ENCODE measurements around the gene HEATR5B. TPM values are rescaled to one million over a fixed set of nuclear protein-coding genes. Genes with fewer than 3 reads are reported as not detected.

Gene HEATR5B
- 20.8 and 35.5 TPM in 2 replicates for total RNA-seq

GRCh38 chr2:37083873-37084794 lies at the start of gene HEATR5B, which contains the start of gene GPATCH11:
TSS of gene HEATR5B (minus strand) at chr2:37084372. CDS start at chr2:37083414, 958 bp downstream.
TSS of gene GPATCH11 (plus strand) at chr2:37084518. CDS start at chr2:37088382, 3,864 bp downstream.

DNA sequence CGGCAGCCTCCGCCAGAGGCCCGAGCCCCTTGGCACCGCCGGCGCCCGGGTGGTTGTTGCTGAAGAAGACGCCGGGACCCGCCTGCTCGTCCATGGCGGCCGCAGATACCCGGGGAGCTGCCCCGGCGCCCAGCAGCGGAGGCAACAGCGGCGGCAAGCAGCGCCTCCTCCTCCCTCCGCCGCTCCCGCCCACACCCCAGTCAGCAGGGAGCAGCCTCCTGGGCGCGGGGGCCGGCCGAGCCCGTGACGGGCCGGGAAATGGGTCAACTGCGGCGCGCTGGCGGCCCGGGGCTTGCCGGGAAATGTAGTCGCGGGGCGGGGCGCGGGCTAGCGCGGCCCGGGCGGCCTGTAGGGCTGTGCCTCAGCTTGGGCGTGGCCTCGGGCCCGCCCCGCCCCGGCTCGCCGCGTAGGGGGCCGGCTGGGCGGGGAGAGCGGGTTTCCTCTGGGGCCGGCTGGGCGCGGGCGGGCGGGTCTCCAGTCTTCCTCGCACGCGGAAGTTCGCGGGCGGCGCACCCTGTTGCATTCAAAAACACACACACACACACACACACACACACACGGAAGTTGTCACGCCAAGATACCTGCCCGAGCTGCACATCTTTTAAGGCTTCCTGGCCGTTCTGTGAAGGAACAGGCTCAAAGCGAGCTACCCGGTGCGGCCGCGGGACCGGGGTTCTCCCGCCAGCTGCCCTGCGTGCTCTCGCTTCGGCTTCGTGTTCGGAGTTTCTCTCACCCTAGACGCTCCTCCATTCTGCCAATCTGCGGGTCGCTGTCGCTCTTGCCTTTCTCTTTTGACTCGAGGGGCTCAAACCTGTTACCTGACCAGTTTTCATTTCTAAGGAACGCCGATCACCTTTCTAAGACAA lies 117.6 kb downstream of the HEATR5B start, which contains the start of gene STRN:
TSS of gene STRN (minus strand) at position 167 of the 866 bp plus-strand sequence. CDS start at position 94, 73 bp downstream.

Other genes with a start within 250 kb of the HEATR5B start
- 14.9 and 18.1 TPM in 2 replicates for gene STRN, start 117.8 kb downstream of the HEATR5B start, total RNA-seq
- 2.7 and 4.3 TPM in 2 replicates for gene GPATCH11, start 146 bp upstream of the HEATR5B start, total RNA-seq
- gene EIF2AK2, start 72.6 kb upstream of the HEATR5B start, total RNA-seq, result 16.1 and 17.5 TPM in 2 replicates
- gene SULT6B1, start 104.3 kb upstream of the HEATR5B start, total RNA-seq, result not detected in 2 replicates
- gene CEBPZOS, start 112.1 kb upstream of the HEATR5B start, total RNA-seq, result 14.4 and 15.3 TPM in 2 replicates
- 28.3 and 28.4 TPM in 2 replicates for gene CEBPZ, start 147.2 kb upstream of the HEATR5B start, total RNA-seq
- 7.6 and 9.8 TPM in 2 replicates for gene NDUFAF7, start 147.3 kb upstream of the HEATR5B start, total RNA-seq
- 66.4 and 69.9 TPM in 2 replicates for gene PRKD3, start 240.5 kb upstream of the HEATR5B start, total RNA-seq